ENCODE measurements around the gene KCNQ1OT1. TPM values are rescaled to one million over a fixed set of nuclear protein-coding genes. Genes with fewer than 3 reads are reported as not detected.

KCNQ1OT1 gene
- total RNA-seq, 1 experiment from 2014 or later, result 1.2 TPM

DNA sequence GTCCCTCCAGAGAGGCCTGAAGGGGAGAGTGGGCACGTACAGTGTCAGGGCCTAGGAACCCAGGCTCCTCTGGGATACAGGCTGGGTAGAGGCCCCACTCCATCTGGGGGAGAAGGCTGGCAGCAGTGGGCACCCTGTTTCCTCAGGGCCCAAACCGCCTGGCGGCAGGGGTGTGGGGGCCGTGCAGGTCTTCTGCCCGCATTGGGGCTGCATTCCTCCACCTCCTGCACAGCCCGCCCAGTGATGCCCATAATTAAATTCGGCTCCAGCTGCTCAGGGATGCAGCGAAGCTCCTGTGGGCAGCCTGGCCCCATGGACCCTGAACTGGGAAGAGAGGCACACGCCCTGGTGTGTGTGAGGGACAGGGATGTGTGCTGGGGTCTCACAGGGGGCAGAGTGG is 35.4 kb downstream of the KCNQ1OT1 start:
- no peak for DNase-seq
- H2BK20ac ChIP-seq (ENCODE audit: low read depth, low read length, poor library complexity, severe bottlenecking), result no peak overlapping the region
- no peak overlapping the region for H3K4me2 ChIP-seq (ENCODE audit: insufficient read depth, insufficient read length, low read length)
- no peak overlapping the region for H4K5ac ChIP-seq (ENCODE audit: insufficient read length, low read depth, low read length)
- H3K56ac ChIP-seq (ENCODE audit: insufficient read length, low read depth, low read length), result no peak overlapping the region
- H4K20me1 ChIP-seq (ENCODE audit: control insufficient read depth, insufficient read depth, insufficient read length), result no peaks in the 10 kb centered on the region
- no peaks in the 10 kb centered on the region for H3K23me2 ChIP-seq (ENCODE audit: insufficient read length, low read depth, low read length, poor library complexity, severe bottlenecking)
- H3K4me1 ChIP-seq (ENCODE audit: insufficient read depth, low read length), result no peaks in the 10 kb centered on the region
- no peak overlapping the region for H3K27ac ChIP-seq (ENCODE audit: insufficient read length, low read depth, low read length)
- no peak overlapping the region for H3K27ac Mint-ChIP-seq
- peaks cover 32 to 58% (median 41%) of the 10 kb centered on the region in 3 experiments for H3K36me3 Mint-ChIP-seq (ENCODE audit: insufficient read depth in 1 of 3, low read depth in 3 of 3)
- H3K23ac ChIP-seq (ENCODE audit: insufficient read length, low read depth, low read length), result no peak overlapping the region
- no peak overlapping the region for H2BK12ac ChIP-seq (ENCODE audit: insufficient read length, low read depth, low read length)
- no peak overlapping the region for H2AFZ ChIP-seq (ENCODE audit: low read length)
- H3K4me1 Mint-ChIP-seq, result no peaks in the 10 kb centered on the region
- no peak overlapping the region for H3T11ph ChIP-seq (ENCODE audit: low read length)
- no peak overlapping the region for H3K4ac ChIP-seq (ENCODE audit: low read depth, low read length)
- no peak overlapping the region for H2BK15ac ChIP-seq (ENCODE audit: low read depth, low read length)
- WGBS (ENCODE audit: extremely low coverage, insufficient read length, low lambda C conversion rate), result no CpG with 5 or more reads among the region's 9 CpGs
- H3K4me3 Mint-ChIP-seq, result no peak overlapping the region
- TF ChIP-seq, protein P1, sequence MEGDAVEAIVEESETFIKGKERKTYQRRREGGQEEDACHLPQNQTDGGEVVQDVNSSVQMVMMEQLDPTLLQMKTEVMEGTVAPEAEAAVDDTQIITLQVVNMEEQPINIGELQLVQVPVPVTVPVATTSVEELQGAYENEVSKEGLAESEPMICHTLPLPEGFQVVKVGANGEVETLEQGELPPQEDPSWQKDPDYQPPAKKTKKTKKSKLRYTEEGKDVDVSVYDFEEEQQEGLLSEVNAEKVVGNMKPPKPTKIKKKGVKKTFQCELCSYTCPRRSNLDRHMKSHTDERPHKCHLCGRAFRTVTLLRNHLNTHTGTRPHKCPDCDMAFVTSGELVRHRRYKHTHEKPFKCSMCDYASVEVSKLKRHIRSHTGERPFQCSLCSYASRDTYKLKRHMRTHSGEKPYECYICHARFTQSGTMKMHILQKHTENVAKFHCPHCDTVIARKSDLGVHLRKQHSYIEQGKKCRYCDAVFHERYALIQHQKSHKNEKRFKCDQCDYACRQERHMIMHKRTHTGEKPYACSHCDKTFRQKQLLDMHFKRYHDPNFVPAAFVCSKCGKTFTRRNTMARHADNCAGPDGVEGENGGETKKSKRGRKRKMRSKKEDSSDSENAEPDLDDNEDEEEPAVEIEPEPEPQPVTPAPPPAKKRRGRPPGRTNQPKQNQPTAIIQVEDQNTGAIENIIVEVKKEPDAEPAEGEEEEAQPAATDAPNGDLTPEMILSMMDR (conservative IDR thresholded peaks at IDR 0.05), result no peak
- no peaks in the 10 kb centered on the region for H3K79me2 ChIP-seq (ENCODE audit: insufficient read depth, low read length)
- H3K14ac ChIP-seq (ENCODE audit: insufficient read depth, low read length), result no peak overlapping the region
- H3K9me3 Mint-ChIP-seq, result peaks cover 36 to 43% of the 10 kb centered on the region in 2 experiments
- H2AK5ac ChIP-seq (ENCODE audit: insufficient read length, low read length), result no peak overlapping the region
- no peak overlapping the region for H4K8ac ChIP-seq (replicated peaks; ENCODE audit: insufficient read length, low read depth, low read length)
- H2BK120ac ChIP-seq (ENCODE audit: low read depth, low read length, poor library complexity, severe bottlenecking), result no peak overlapping the region
- H4K91ac ChIP-seq (ENCODE audit: insufficient read length, low read depth, low read length), result no peak overlapping the region
- no peaks in the 10 kb centered on the region for H3K79me1 ChIP-seq (ENCODE audit: insufficient read depth, low read depth, low read length, poor library complexity, severe bottlenecking)
- H2BK5ac ChIP-seq (ENCODE audit: insufficient read length, low read length), result no peak overlapping the region
- peaks cover 52% of the 10 kb centered on the region for H3K27me3 Mint-ChIP-seq (ENCODE audit: low read depth)
- no peak overlapping the region for H3K9ac ChIP-seq (ENCODE audit: extremely low read depth, insufficient read length, low read length)
- H3K9me3 ChIP-seq (ENCODE audit: control insufficient read depth, low read depth, low read length), result peaks cover 14% of the 10 kb centered on the region
- no peak overlapping the region for H3K18ac ChIP-seq (ENCODE audit: insufficient read length, low read depth, low read length)
- H3K27me3 ChIP-seq (ENCODE audit: insufficient read depth, low read length), result no peaks in the 10 kb centered on the region; the same call in 1 of the 2 replicates
